Activated T-helper 9 cell treated with anti-CD3 and anti-CD28 coated beads, Interleukin-2, amount 50 U/mL, for 16 hours (primary cell): ENCODE data around the gene TNIP1.

Experiments
- DNase-seq: peaks from one replicate; pipeline ENCODE4 v3.0.0-alpha.2; 2020; ENCODE audit warnings: low read depth

The TNIP1 gene

GRCh38 chr5:151021746-151022145 lies 59.1 kb downstream of the TNIP1 start:
- DNase-seq = no peak

- DNase-seq = peak; percentile 12
These were observed 60.3 kb downstream of the TNIP1 start, which contains the start of gene GPX3 for GRCh38 chr5:151020304-151021110. TSS of gene GPX3 (plus strand) at chr5:151020591. CDS start at chr5:151020655, 64 bp downstream.

- DNase-seq = no peak
These were observed 61.5 kb downstream of the TNIP1 start for GRCh38 chr5:151019331-151019730.

GRCh38 chr5:151018846-151019245 lies 62.0 kb downstream of the TNIP1 start:
- DNase-seq = no peak

GRCh38 chr5:151017897-151018296 lies 62.9 kb downstream of the TNIP1 start:
- no peak for DNase-seq

- DNase-seq = no peak
These were observed 64.1 kb downstream of the TNIP1 start for GRCh38 chr5:151016700-151017099.

GRCh38 chr5:151015974-151016587 lies 64.8 kb downstream of the TNIP1 start:
- no peak for DNase-seq

- no peak for DNase-seq
These were observed 66.0 kb downstream of the TNIP1 start for GRCh38 chr5:151014680-151015343.

GRCh38 chr5:151012862-151013261 lies 68.0 kb downstream of the TNIP1 start:
- DNase-seq = no peak

GRCh38 chr5:151008906-151009305 lies 71.9 kb downstream of the TNIP1 start:
- DNase-seq = no peak

GRCh38 chr5:151008210-151008491 lies 72.7 kb downstream of the TNIP1 start:
- DNase-seq = no peak

GRCh38 chr5:151007430-151008209 lies 73.2 kb downstream of the TNIP1 start:
- DNase-seq = no peak

- no peak for DNase-seq
These were observed 74.0 kb downstream of the TNIP1 start for GRCh38 chr5:151006704-151007334.

- DNase-seq = no peak
These were observed 74.8 kb downstream of the TNIP1 start for GRCh38 chr5:151005950-151006576.

- no peak for DNase-seq
These were observed 75.5 kb downstream of the TNIP1 start for GRCh38 chr5:151005187-151005949.

- no peak for DNase-seq
These were observed 76.3 kb downstream of the TNIP1 start for GRCh38 chr5:151004499-151004898.

- no peak for DNase-seq
These were observed 77.4 kb downstream of the TNIP1 start for GRCh38 chr5:151003503-151003860.

GRCh38 chr5:151002681-151003502 lies 77.9 kb downstream of the TNIP1 start:
- DNase-seq = no peak

GRCh38 chr5:151002250-151002649 lies 78.6 kb downstream of the TNIP1 start:
- no peak for DNase-seq

GRCh38 chr5:151001436-151001835 lies 79.4 kb downstream of the TNIP1 start:
- DNase-seq = no peak
